ENCODE data around the gene MFGE8.

DNA sequence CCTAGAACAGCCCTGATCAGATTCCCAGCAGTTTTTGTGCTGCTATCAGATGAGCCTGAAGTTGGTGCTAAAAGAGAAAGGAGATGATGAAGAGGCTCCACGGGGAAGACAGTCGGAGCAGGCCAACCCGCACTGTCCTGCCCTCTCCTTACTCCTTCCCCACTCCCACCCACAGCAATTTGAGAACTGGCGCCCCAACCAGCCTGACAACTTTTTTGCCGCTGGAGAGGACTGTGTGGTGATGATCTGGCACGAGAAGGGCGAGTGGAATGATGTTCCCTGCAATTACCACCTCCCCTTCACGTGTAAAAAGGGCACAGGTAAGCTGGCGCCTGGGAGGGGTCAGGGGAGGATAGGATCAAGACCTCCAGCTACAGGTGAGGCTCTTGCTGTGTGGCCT lies 40.5 kb downstream of the MFGE8 start:
- TF ChIP-seq, protein P1, sequence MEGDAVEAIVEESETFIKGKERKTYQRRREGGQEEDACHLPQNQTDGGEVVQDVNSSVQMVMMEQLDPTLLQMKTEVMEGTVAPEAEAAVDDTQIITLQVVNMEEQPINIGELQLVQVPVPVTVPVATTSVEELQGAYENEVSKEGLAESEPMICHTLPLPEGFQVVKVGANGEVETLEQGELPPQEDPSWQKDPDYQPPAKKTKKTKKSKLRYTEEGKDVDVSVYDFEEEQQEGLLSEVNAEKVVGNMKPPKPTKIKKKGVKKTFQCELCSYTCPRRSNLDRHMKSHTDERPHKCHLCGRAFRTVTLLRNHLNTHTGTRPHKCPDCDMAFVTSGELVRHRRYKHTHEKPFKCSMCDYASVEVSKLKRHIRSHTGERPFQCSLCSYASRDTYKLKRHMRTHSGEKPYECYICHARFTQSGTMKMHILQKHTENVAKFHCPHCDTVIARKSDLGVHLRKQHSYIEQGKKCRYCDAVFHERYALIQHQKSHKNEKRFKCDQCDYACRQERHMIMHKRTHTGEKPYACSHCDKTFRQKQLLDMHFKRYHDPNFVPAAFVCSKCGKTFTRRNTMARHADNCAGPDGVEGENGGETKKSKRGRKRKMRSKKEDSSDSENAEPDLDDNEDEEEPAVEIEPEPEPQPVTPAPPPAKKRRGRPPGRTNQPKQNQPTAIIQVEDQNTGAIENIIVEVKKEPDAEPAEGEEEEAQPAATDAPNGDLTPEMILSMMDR (conservative IDR thresholded peaks at IDR 0.05; ENCODE audit: low read depth, low read length), result no peak
- TF ChIP-seq EZH2 (IDR thresholded peaks at IDR 0.05; ENCODE audit: low read length, unreplicated experiment), result no peak
- no peak for TF ChIP-seq EZH2phosphoT487 (IDR thresholded peaks at IDR 0.05; ENCODE audit: borderline replicate concordance, low read length)

All from PC-3 (cell line).